Heart left ventricle (tissue), 13 donors: ENCODE results near the gene GPATCH1.
"Not testable (repeated sequence)": the region's sequence is repeated elsewhere in the genome, so short reads cannot be mapped to it uniquely, and the experiment has no call there.

ENCODE experiments used
- CTCF ChIP-seq, 12 donors: fragments of 200-600 bp; sonication (generic) in 4 of 12; IDR thresholded peaks; one replicate each; pipeline versions ENCODE4 v1.5.0 to v1.8.0; 2018 to 2022; ENCODE audit warnings: antibody characterized with exemption in 12 of 12, mild to moderate bottlenecking in 5 of 12
- POLR2A ChIP-seq, 2 donors: fragments of 450-650 bp; IDR thresholded peaks; one replicate each; pipeline ENCODE4 v1.6.1; 2017; ENCODE audit warnings: antibody characterized with exemption in 2 of 2, mild to moderate bottlenecking in 2 of 2, moderate library complexity in 2 of 2
- donor health status: ischemic (EF 13 %, LVEDD 7.1; RV severe dilation, severe dysfunction).
- donor health status: DM: no; HTN: yes; CAD: no.
- donor health status: DM: no; HTN: no; CAD: no.
- donor health status: ischemic (EF 25% LVEDD 6.9; RV normal size, moderate dysfunction).
- donor health status: ischemic (EF 25% LVEDD 5.7; RV mildly dilated, moderate dysfunction).
- donor health status: ischemic (EF 35%, LVEDD 5.7; RV mildly dilated, moderate dysfunction).
- donor health status: nonischemic (EF 11% LVEDD 7.7; RV severe dilation, severe dysfunction).
- donor health status: DM: yes; HTN: yes; CAD: no.
- donor health status: PGD.
- donor health status: ischemic (EF 29% LVEDD 5.4; RV normal size, mild dysfunction).
- donor health status: nonischemic (EF 23%, LVEDD 6.1; RV moderate dilation, normal function).

- TF ChIP-seq CTCF, POLR2A (IDR thresholded peaks at IDR 0.05): not testable (repeated sequence)
Observed at GRCh38 chr19:33166037-33166436, 85.1 kb downstream of the GPATCH1 start.
